ENCODE measurements around the gene CCDC192. TPM values are rescaled to one million over a fixed set of nuclear protein-coding genes. Genes with fewer than 3 reads are reported as not detected.
A peak's percentile ranks its signal among the peaks of the same experiment; 100 is the strongest.

CCDC192 gene
- polyA plus RNA-seq, 2 of the 4 experiments (the other 2 are of a cell fraction) = not detected

GRCh38 chr5:127950707-127951391 is 247.7 kb downstream of the CCDC192 start:
- ChIA-PET POLR2A (interaction anchor here (0.7 to 1.0 kb wide), 2 partner anchors 16 to 132 kb away, joined by 3 to 4 read pairs; no protein-coding TSS in a partner anchor), CTCF (interaction anchor here (1.1 to 3.0 kb wide), 3 partner anchors 12 to 24 kb away, joined by 3 to 13 read pairs (median 3); no protein-coding TSS in a partner anchor)
- Histone ChIP-seq H3K27ac (peak overlapping the region; percentile 68 to 77), H3K4me2 (peak overlapping the region; percentile 64), H3K4me1 (peaks cover 33% of the 10 kb centered on the region), H3K9me3 (peaks cover 3% of the 10 kb centered on the region; the same call in 1 of the 3 replicates), H3K4me3 (no peak overlapping the region)
- FAIRE-seq = peak; percentile 74
- peak; percentile 99 to 100 for ATAC-seq
- DNase-seq (ENCODE audit: low read depth in 1 of 2, low spot score in 1 of 2) = peak in 1 of 2 experiments; percentile 83
- 3% methylated on average over 6 of the region's 6 CpGs for WGBS (ENCODE audit: missing lambda C conversion rate)
- TF ChIP-seq BCL3 (IDR thresholded peaks at IDR 0.05) (0 out of 3 replicates have a peak, but pooled peaks have one; percentile 70), ATOH8 (CRISPR knock-in tag; IDR thresholded peaks at IDR 0.05; ENCODE audit: low read depth) (no peak), HDAC2 (IDR thresholded peaks at IDR 0.05) (no peak), EHMT2 (IDR thresholded peaks at IDR 0.05; ENCODE audit: low read depth) (no peak), ZFP36 (IDR thresholded peaks at IDR 0.05; ENCODE audit: borderline replicate concordance, partially characterized antibody) (no peak), MAZ (IDR thresholded peaks at IDR 0.05; ENCODE audit: borderline replicate concordance, low read depth, low read length) (no peak), GATA3 (IDR thresholded peaks at IDR 0.05; ENCODE audit: borderline replicate concordance) (peak; percentile 84), HEYL (CRISPR knock-in tag; IDR thresholded peaks at IDR 0.05) (no peak), FOXS1 (CRISPR knock-in tag; IDR thresholded peaks at IDR 0.05) (no peak), FOSL2 (IDR thresholded peaks at IDR 0.05) (no peak; the same call in 1 of the 2 replicates), FOSL2 (CRISPR knock-in tag; IDR thresholded peaks at IDR 0.05) (peak; percentile 82), HOXB13 (CRISPR knock-in tag; IDR thresholded peaks at IDR 0.05; ENCODE audit: low read depth) (no peak), BHLHE40 (IDR thresholded peaks at IDR 0.05; ENCODE audit: low read depth, low read length) (no peak), MAX (IDR thresholded peaks at IDR 0.05) (peak; percentile 24; the same call in 1 of the 2 replicates), POLR2AphosphoS2 (conservative IDR thresholded peaks at IDR 0.05; ENCODE audit: low read length) (no peak), RCOR1 (IDR thresholded peaks at IDR 0.05; ENCODE audit: low read depth, low read length) (no peak), JUNB (IDR thresholded peaks at IDR 0.05) (peak; percentile 80), POLR2A (IDR thresholded peaks at IDR 0.05; ENCODE audit: low read length) (no peak), MAFK (IDR thresholded peaks at IDR 0.05; ENCODE audit: partially characterized antibody) (no peak), SMC3 (IDR thresholded peaks at IDR 0.05) (peak; percentile 46), ESRRA (IDR thresholded peaks at IDR 0.05; ENCODE audit: borderline replicate concordance, low read length) (no peak), CEBPB (IDR thresholded peaks at IDR 0.05) (peak; percentile 91 to 97), REST (IDR thresholded peaks at IDR 0.05) (no peak), RARB (CRISPR knock-in tag; IDR thresholded peaks at IDR 0.05) (no peak), PHF8 (IDR thresholded peaks at IDR 0.05; ENCODE audit: borderline replicate concordance, low read depth) (no peak), HOXB5 (CRISPR knock-in tag; IDR thresholded peaks at IDR 0.05) (no peak), CHD2 (IDR thresholded peaks at IDR 0.05; ENCODE audit: low read length, partially characterized antibody) (no peak), EHF (CRISPR knock-in tag; IDR thresholded peaks at IDR 0.05) (no peak), RFX5 (IDR thresholded peaks at IDR 0.05) (no peak), CBX2 (IDR thresholded peaks at IDR 0.05; ENCODE audit: borderline replicate concordance, low read depth) (no peak), EP300 (IDR thresholded peaks at IDR 0.05) (peak; percentile 58 to 84; a peak in 3 of 5 replicates), PBX3 (IDR thresholded peaks at IDR 0.05) (no peak), ZNF302 (CRISPR knock-in tag; IDR thresholded peaks at IDR 0.05) (no peak), TFCP2L1 (CRISPR knock-in tag; IDR thresholded peaks at IDR 0.05) (no peak), NFE2L2 (conservative IDR thresholded peaks at IDR 0.05; ENCODE audit: low read length) (no peak), HES2 (IDR thresholded peaks at IDR 0.05) (peak; percentile 63; the same call in 1 of the 2 replicates)
